Retinal pigment epithelial cell (primary cell): ENCODE measurements around the gene FAM107B.

Experiments
- DNase-seq: peaks from one replicate; pipeline ENCODE4 v3.0.0-alpha.2; 2010; ENCODE audit warnings: low read depth
- H3K4me3 ChIP-seq: 2 replicates; pipeline ENCODE4 v1.5.1; 2011; ENCODE audit warnings: mild to moderate bottlenecking, low read length, control low read depth, moderate library complexity
- CTCF ChIP-seq: conservative IDR thresholded peaks from 2 replicates; pipeline ENCODE4 v1.5.1; 2011; ENCODE audit warnings: low read depth, low read length, control low read depth, inconsistent platforms

The FAM107B gene

GRCh38 chr10:14562218-14563075 lies 212.2 kb downstream of the FAM107B start:
- no peak for TF ChIP-seq CTCF
- H3K4me3 ChIP-seq, result no peak overlapping the region
- DNase-seq, result no peak

DNA sequence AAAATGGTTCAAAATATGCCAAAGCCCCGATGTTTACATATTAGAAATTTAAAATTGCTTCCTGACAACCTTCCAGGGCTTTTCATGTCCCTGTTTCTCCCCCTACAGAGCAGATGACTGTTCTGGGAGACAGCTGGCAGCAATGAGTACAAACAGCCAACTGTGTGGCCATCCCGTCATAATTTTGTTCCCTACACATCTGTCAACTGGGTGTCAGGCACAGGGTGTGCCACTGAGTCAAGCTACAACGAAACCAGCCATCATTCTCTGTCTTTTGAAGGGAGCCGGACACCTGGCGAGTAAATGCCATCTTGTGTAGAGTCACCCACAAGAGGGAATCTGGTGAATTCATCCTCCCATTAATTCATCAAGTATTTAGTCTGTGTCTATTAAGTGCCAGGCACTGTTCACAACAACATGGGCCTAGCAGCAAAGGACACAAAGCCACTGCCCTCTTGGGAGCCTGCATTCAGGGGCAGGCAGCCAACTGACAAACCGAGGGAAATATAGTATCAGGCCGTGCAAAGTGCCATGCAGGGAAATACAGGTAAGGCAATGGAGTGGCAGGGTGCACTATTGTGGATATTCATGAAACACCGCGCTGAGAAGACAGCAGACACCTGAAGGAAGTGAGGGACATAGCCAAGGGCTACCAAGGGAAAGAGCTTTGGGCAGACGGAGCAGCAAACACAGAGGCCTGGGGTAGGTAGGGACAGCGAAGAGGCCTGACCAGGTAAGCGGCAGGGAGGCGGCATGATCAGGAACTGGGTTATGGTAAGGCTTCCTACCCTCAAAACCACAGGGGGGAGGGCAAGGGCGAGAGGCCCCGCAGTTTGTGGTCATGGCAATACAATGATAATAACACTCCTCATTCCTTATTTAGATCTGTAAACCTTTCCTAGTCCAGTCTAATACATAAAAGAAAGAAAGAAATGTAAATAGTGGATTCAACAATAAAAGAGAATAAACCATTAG lies 213.6 kb downstream of the FAM107B start:
- no peak for DNase-seq
- TF ChIP-seq CTCF, result no peak
- H3K4me3 ChIP-seq, result no peak overlapping the region

- no peak overlapping the region for H3K4me3 ChIP-seq
- DNase-seq, result no peak
- TF ChIP-seq CTCF, result no peak
Measured at GRCh38 chr10:14560274-14560673, 214.4 kb downstream of the FAM107B start.

- H3K4me3 ChIP-seq, result no peak overlapping the region
- TF ChIP-seq CTCF, result no peak
- no peak for DNase-seq
Measured at GRCh38 chr10:14558025-14558424, 216.7 kb downstream of the FAM107B start.

GRCh38 chr10:14557567-14557966 lies 217.1 kb downstream of the FAM107B start:
- TF ChIP-seq CTCF, result no peak
- DNase-seq, result no peak
- no peak overlapping the region for H3K4me3 ChIP-seq

DNA sequence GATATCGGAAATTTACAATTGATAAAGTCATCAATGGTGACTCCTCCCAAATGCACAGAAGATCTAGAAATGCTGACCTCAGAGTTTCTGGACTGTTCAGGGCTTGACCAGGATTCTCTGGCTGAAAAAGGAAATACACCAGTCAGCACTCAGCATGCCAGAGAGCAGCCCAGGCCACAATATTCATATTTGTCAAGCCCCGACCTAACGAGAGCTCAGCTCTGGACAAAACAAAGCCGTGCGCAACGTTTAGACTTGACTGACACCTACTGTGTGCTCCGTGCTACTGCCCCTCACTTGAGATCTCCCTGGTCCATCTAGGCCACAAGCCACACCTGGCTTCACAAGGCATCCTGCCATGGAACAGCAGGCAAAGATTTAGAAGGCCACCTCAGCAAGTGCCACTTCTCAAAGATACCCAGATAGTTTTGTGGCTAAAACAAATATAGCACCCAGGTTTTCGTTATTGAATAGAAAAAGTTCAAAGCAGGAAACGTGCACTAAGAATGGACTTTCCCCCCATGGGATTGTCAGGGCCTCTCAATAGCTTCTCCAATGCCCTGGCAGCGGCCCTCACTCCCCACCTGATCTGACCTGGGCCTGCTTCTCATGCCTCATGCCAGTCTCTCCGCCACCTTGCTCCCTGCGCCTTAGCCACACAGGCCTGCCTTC lies 218.3 kb downstream of the FAM107B start:
- no peak overlapping the region for H3K4me3 ChIP-seq
- TF ChIP-seq CTCF, result no peak
- no peak for DNase-seq
